Measurements from ENCODE around the gene LGR5.

DNA sequence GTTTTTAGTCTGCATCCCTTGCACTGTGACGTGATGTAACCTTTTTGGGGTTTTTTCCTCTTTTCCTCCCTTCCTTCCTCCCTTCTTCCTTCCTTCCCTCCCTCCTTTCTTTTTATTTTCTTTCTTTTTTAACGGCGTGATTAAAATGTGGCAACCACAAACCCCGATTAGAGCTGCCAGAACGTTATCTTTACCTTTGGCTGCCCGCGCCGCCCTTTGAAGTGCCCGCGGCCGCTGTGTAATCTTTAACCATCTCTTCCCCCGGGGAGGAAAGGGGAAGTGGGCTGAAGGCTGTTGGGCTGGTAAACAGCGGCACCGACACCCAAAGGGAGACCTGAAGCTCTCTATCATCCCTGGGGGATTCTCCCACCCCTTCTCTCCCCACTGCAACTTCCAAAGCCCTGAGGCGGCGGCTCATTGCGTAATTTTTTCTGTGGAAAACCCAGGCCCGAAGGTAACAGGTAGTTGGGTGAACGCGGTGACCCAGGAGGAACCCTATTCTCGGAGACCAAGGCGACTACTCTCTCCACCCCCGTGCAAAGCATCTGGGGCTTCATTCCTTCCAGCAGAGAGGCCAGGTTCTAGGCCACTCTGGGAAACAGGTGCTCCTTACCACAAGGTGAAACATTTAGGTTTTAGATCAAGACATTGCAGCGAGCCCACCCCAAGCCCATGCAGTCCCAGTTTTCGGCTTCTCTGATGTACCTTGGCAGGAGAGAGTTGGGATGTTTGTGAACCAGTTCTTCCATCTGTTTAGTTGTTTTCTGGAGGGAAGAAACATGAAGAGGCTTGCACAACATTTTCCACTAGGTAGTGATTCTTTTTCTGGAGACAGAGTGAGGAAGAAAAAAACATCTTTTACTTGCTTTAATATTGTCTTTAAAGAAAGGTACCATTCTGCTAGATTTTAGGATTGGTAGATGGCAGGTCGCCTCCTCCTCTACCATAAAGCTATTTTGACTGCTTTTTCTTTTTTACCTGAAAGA is 1.5 kb downstream of the LGR5 start:
- TF ChIP-seq, protein P1, sequence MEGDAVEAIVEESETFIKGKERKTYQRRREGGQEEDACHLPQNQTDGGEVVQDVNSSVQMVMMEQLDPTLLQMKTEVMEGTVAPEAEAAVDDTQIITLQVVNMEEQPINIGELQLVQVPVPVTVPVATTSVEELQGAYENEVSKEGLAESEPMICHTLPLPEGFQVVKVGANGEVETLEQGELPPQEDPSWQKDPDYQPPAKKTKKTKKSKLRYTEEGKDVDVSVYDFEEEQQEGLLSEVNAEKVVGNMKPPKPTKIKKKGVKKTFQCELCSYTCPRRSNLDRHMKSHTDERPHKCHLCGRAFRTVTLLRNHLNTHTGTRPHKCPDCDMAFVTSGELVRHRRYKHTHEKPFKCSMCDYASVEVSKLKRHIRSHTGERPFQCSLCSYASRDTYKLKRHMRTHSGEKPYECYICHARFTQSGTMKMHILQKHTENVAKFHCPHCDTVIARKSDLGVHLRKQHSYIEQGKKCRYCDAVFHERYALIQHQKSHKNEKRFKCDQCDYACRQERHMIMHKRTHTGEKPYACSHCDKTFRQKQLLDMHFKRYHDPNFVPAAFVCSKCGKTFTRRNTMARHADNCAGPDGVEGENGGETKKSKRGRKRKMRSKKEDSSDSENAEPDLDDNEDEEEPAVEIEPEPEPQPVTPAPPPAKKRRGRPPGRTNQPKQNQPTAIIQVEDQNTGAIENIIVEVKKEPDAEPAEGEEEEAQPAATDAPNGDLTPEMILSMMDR (IDR thresholded peaks at IDR 0.05; ENCODE audit: low read depth, low read length), result no peak
- no peak for TF ChIP-seq EZH2phosphoT487 (IDR thresholded peaks at IDR 0.05; ENCODE audit: low read depth)

All from OCI-LY3 (cell line).